ENCODE results near the gene EHMT2.
"Not testable (repeated sequence)": the region's sequence is repeated elsewhere in the genome, so short reads cannot be mapped to it uniquely, and the experiment has no call there.

The EHMT2 gene

GRCh38 chr6:31851485-31851832 is 46.0 kb downstream of the EHMT2 start:
- POLR2A ChIA-PET (ENCODE audit: low non-redundant PET): no interaction called here
- TF ChIP-seq CTCF (conservative IDR thresholded peaks at IDR 0.05; ENCODE audit: low read depth): no peak
- CTCF ChIA-PET: no interaction called here
- H3K27ac ChIP-seq: no peak overlapping the region
- no peak for DNase-seq (ENCODE audit: low spot score)

GRCh38 chr6:31850765-31851484 is 46.6 kb downstream of the EHMT2 start:
- no peak overlapping the region for H3K27ac ChIP-seq
- DNase-seq (ENCODE audit: low spot score): no peak
- ChIA-PET POLR2A (ENCODE audit: low non-redundant PET) (no interaction called here), CTCF (no interaction called here)
- TF ChIP-seq CTCF (conservative IDR thresholded peaks at IDR 0.05; ENCODE audit: low read depth): no peak

- DNase-seq (ENCODE audit: low spot score): no peak
- ChIA-PET POLR2A (ENCODE audit: low non-redundant PET) (interaction anchor here (0.7 kb wide), 1 partner anchor 41 kb away, joined by 3 read pairs; no protein-coding TSS in a partner anchor), CTCF (no interaction called here)
- no peak for TF ChIP-seq CTCF (conservative IDR thresholded peaks at IDR 0.05; ENCODE audit: low read depth)
- no peak overlapping the region for H3K27ac ChIP-seq
Observed at GRCh38 chr6:31847276-31847978, 50.1 kb downstream of the EHMT2 start.

- H3K27ac ChIP-seq: peak overlapping the region; percentile 70
- no peak for DNase-seq (ENCODE audit: low spot score)
- POLR2A ChIA-PET (ENCODE audit: low non-redundant PET): no interaction called here
- CTCF ChIA-PET: no interaction called here
- no peak for TF ChIP-seq CTCF (conservative IDR thresholded peaks at IDR 0.05; ENCODE audit: low read depth)
Observed at GRCh38 chr6:31844507-31844906, 53.0 kb downstream of the EHMT2 start.

GRCh38 chr6:31842053-31842452 is 55.4 kb downstream of the EHMT2 start:
- no peak for DNase-seq (ENCODE audit: low spot score)
- ChIA-PET CTCF (no interaction called here), POLR2A (ENCODE audit: low non-redundant PET) (no interaction called here)
- TF ChIP-seq CTCF (conservative IDR thresholded peaks at IDR 0.05; ENCODE audit: low read depth): no peak
- H3K27ac ChIP-seq: peak overlapping the region; percentile 70

- CTCF ChIA-PET; DNase-seq (ENCODE audit: low spot score); POLR2A ChIA-PET (ENCODE audit: low non-redundant PET): not testable (repeated sequence)
- peak overlapping the region; percentile 36 for H3K27ac ChIP-seq
Observed at GRCh38 chr6:31839779-31840126, 57.7 kb downstream of the EHMT2 start.

- POLR2A ChIA-PET (ENCODE audit: low non-redundant PET): no interaction called here
- CTCF ChIA-PET: interaction anchor here (0.6 kb wide), 2 partner anchors 16 to 48 kb away, joined by 3 to 4 read pairs; no protein-coding TSS in a partner anchor
- no peak for TF ChIP-seq CTCF (conservative IDR thresholded peaks at IDR 0.05; ENCODE audit: low read depth)
- no peak for DNase-seq (ENCODE audit: low spot score)
- H3K27ac ChIP-seq: peak overlapping the region; percentile 69
Observed at GRCh38 chr6:31838968-31839367, 58.5 kb downstream of the EHMT2 start.

- POLR2A ChIA-PET (ENCODE audit: low non-redundant PET): interaction anchor here (0.7 kb wide), 2 partner anchors 16 to 1129 kb away, joined by 3 read pairs; no protein-coding TSS in a partner anchor
- CTCF ChIA-PET; DNase-seq (ENCODE audit: low spot score): not testable (repeated sequence)
- H3K27ac ChIP-seq: peak overlapping the region; percentile 69
Observed at GRCh38 chr6:31838114-31838553, 59.4 kb downstream of the EHMT2 start.
